AG09319 (cell line): ENCODE results near the gene SLC17A2.

Experiments
- DNase-seq: peaks from one replicate; pipeline ENCODE4 v3.0.0-alpha.2; 2010; ENCODE audit warnings: low read depth; ENCODE audit errors: extremely low read depth
- TF ChIP-seq, protein P1 (sequence below): IDR thresholded peaks from 2 replicates; pipeline ENCODE4 v1.5.1; 2011; ENCODE audit warnings: low read depth, mild to moderate bottlenecking, inconsistent platforms, low read length, moderate library complexity

SLC17A2 gene

DNA sequence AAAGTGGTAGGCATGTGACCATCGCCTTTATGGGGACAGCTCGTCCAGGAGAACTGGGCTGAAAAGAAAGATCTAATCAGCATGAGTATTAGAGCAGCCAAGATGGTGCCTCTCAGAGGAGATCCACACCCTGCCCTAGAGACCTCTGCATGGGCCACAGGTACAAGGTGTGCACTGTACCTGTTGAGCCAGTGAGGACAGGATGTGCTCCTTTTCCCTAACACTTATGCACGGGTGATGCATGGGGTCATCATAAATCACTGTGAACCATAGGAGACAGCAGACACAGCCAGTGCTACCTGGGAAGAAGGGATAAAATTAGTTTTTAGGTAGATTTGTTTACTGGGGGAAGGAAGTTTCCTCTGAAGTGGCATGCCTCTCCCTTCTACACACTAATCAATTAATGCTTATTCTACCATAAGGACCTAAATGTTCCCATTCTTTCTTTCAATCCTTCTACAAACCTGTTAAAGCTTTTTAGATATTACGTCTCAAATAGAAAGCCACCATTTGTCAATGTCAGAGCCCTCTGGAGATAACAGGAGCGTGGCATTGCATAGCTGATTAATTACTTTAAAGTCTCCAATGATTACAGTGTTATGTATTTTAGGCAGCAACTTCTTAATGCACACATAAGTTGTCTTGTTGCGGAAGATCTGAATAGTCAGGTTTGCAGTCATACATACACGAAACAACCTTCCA, 13.6 kb downstream of the SLC17A2 start:
- TF ChIP-seq, protein P1, sequence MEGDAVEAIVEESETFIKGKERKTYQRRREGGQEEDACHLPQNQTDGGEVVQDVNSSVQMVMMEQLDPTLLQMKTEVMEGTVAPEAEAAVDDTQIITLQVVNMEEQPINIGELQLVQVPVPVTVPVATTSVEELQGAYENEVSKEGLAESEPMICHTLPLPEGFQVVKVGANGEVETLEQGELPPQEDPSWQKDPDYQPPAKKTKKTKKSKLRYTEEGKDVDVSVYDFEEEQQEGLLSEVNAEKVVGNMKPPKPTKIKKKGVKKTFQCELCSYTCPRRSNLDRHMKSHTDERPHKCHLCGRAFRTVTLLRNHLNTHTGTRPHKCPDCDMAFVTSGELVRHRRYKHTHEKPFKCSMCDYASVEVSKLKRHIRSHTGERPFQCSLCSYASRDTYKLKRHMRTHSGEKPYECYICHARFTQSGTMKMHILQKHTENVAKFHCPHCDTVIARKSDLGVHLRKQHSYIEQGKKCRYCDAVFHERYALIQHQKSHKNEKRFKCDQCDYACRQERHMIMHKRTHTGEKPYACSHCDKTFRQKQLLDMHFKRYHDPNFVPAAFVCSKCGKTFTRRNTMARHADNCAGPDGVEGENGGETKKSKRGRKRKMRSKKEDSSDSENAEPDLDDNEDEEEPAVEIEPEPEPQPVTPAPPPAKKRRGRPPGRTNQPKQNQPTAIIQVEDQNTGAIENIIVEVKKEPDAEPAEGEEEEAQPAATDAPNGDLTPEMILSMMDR, result no peak
- DNase-seq, result no peak

DNA sequence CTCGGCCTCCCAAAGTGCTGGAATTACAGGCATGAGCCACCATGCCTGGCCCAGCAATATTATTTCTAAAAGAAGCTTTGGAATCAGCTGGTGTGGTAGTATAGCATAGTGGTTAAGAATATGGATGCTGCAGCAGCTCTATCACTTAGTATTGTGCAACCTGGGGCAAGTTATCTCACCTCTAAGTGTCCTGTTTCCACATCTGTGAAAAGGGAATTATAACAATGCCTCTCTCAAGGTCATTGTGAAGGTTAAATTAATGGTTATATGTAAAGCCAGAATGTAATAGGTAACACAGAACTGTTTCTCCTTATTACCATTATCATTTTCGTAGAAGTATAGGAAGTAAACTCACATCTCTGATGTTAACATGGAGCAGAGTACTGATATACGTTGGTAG, 14.2 kb downstream of the SLC17A2 start:
- TF ChIP-seq, protein P1, result no peak
- no peak for DNase-seq

DNA sequence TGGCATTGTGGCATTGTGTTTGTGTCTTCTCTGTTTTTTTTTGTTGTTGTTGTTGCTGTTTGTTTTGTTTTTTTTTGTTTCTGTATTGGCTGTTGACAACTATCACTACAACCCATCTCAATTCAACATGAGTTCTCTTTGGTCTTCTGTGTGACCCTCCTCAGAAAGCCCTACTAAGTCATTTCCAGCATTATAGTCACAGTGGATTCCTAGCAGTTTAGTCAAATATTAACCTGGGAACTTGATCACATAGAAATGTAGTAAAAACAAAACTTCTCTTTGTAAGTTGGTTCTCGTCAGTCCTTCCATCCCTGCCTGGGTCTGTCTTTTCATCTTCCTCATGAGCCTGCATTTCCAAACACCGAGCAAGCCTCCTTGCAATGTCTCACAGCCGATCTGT, 16.8 kb downstream of the SLC17A2 start:
- TF ChIP-seq, protein P1, result no peak
- no peak for DNase-seq

DNA sequence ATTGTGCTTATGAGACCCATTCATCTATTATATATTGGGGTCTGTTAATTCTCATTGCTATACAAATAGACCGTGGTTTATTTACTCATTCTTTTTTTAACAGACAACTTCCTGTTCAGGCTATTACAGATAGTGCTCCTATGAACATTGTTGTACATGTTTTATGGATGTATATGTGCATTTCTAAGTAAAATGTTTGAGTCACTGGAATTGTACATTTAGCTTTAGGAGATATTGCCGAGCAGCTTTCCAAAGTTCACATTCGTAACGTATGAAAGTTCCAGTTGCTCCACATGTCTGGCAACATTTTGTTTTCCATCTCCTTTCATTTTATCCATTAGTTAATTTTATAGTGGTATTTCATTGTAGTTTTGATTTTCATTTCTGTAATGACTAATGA, 19.1 kb downstream of the SLC17A2 start:
- TF ChIP-seq, protein P1, result no peak
- no peak for DNase-seq

DNA sequence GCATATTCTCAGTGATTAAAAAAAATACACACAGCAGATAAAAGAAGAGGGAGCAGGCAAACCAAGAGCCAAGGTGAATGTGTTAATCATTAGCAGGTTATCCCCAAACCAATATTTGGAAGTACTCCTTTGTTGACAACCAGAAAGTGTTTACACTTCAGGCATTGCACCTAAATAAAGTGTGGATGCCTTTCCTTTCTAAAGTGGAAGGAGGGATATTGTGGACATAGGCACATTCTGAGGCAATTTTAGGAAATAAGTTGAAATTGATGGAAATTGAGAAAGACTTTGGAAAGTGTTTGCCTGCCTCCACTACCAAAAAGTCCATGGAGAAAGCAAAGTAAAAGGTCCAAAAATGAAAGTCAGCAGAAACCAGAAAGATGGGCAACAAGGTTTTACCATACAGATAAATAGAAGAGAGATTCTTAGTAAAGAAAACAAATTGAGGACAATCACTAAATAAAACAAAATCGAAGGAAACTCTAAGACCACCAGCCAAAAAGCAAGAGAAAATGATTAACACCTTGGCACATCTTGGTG, 22.9 kb downstream of the SLC17A2 start:
- DNase-seq, result no peak
- TF ChIP-seq, protein P1, result no peak

DNA sequence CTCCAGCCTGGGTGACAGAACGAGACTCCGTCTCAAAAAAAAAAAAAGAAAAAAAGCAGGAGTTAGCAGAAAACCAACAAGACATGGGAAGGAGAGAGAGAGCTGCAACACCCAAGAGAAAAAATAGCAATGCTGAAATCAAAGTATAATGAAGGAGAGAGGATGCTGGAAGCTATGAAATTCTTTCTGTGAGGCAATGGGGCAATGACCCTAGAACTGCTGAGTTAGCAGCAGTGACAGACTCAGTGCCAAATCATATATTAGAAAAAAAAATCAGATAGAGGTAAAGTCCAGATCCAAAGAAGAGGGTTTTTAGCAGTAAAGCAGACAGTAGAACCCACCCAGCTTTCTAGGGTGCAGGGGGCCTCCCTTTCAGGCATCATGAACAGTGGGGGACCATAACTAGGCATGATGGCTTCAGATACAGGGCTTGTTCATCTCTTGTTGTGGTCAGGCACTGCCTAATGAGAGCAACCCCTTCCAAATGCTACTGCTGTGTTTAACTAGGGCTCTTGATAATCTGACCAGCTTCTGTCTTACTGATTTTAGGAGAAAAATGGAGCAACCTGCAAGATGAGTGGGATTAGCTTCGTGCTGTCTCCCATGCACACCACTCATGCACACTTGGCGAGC, 26.9 kb downstream of the SLC17A2 start:
- no peak for DNase-seq
- TF ChIP-seq, protein P1, result no peak

DNA sequence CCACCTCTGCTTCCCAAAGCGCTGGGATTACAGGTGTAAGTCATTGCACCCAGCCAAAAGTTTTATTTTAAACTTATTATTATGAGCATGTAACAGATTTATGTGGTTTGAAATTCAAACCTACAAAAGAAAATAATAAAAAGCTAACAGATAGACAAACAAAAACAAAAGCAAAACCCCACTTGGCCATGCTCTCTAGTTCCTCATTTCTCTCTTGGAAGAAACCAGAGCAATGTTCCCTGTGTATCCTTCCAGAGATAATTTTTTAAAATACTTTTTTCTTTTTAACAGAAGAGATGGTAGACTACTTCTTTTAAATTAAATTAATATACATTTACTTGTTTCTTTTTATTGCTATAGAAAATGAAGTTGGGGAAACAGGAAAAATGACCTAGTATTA, 28.4 kb downstream of the SLC17A2 start:
- TF ChIP-seq, protein P1, result no peak
- no peak for DNase-seq
